ENCODE results near the gene MMP25. TPM values are rescaled to one million over a fixed set of nuclear protein-coding genes. Genes with fewer than 3 reads are reported as not detected.

Gene MMP25
- total and polyA plus RNA-seq, 7 experiments from 2014 or later: 0.64 to 64.4 (median 0.93) TPM

- ChIA-PET CTCF (no interaction called here), POLR2A (no interaction called here)
- Histone ChIP-seq H3K27ac (ENCODE audit: low read depth, low read length) (no peak overlapping the region), H3K27me3 (ENCODE audit: control insufficient read depth in 2 of 2, insufficient read depth in 2 of 2, low read length in 2 of 2) (no peaks in the 10 kb centered on the region), H3K4me1 (ENCODE audit: control insufficient read depth in 2 of 2, insufficient read depth in 2 of 2, low read length in 2 of 2) (peaks cover 3 to 10% of the 10 kb centered on the region in 2 donors), H3K4me3 (ENCODE audit: low read length) (no peak overlapping the region), H3K36me3 (ENCODE audit: control insufficient read depth in 2 of 3, insufficient read depth in 3 of 3, low read length in 3 of 3) (no peaks in the 10 kb centered on the region), H3K9me3 (ENCODE audit: control insufficient read depth in 2 of 3, low read length in 3 of 3) (no peaks in the 10 kb centered on the region)
- DNase-seq: no peak
- no peak for ATAC-seq
- Mint-ChIP-seq H3K27ac (no peak overlapping the region), H3K27me3 (peaks cover 0 to 36% (median 0%) of the 10 kb centered on the region in 5 donors), H3K4me1 (peaks cover 0 to 21% (median 16%) of the 10 kb centered on the region in 7 donors), H3K4me3 (no peak overlapping the region), H3K9me3 (no peaks in the 10 kb centered on the region), H3K36me3 (no peaks in the 10 kb centered on the region)
- intact Hi-C loops (cut with micrococcal nuclease): no loop called here
Observed at GRCh38 chr16:3014971-3015370, 31.4 kb upstream of the MMP25 start.

DNA sequence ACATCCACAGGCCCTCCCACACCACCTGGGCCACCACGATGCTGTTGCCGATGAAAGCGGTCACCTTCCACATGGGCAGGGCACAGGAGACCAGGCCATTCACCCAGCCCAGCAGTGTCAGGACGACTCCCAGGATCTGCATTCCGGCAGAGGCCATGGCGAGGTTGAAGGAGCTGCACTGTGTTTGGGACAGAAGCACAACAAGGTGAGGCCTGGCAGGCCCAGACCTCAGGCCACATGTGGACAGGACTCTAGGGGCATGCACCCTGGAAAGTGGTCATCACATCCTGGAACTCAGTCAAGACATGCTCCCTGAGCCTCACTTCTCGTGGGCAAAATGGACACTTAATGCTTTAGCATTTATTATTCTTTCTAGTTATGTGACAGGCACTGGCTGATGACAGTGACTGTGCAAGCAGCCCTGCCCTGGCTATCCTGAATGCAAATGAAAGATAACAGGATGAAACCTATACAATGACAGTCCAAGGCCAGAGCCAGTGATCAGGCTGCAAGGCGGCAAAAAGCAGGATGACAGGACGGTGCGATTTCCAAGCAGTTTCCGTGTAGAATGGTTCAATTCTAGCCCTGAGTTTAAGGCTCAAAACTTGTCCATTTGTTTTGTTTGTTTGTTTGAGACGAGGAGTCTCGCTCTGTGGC lies 30.4 kb upstream of the MMP25 start:
- DNase-seq: no peak
- Histone ChIP-seq H3K27ac (ENCODE audit: low read depth, low read length) (no peak overlapping the region), H3K4me3 (ENCODE audit: low read length) (no peak overlapping the region), H3K4me1 (ENCODE audit: control insufficient read depth in 2 of 2, insufficient read depth in 2 of 2, low read length in 2 of 2) (peaks cover 7 to 15% of the 10 kb centered on the region in 2 donors), H3K9me3 (ENCODE audit: control insufficient read depth in 2 of 3, low read length in 3 of 3) (no peaks in the 10 kb centered on the region), H3K36me3 (ENCODE audit: control insufficient read depth in 2 of 3, insufficient read depth in 3 of 3, low read length in 3 of 3) (no peaks in the 10 kb centered on the region), H3K27me3 (ENCODE audit: control insufficient read depth in 2 of 2, insufficient read depth in 2 of 2, low read length in 2 of 2) (no peaks in the 10 kb centered on the region)
- H3K4me3 Mint-ChIP-seq: no peak overlapping the region
- no peak for ATAC-seq
- intact Hi-C loops (cut with micrococcal nuclease): no loop called here
- no peaks in the 10 kb centered on the region for H3K9me3 Mint-ChIP-seq
- H3K27me3 Mint-ChIP-seq: peaks cover 0 to 37% (median 0%) of the 10 kb centered on the region in 5 donors
- POLR2A ChIA-PET: no interaction called here
- no peak overlapping the region for H3K27ac Mint-ChIP-seq
- peaks cover 0 to 25% (median 18%) of the 10 kb centered on the region in 7 donors for H3K4me1 Mint-ChIP-seq
- H3K36me3 Mint-ChIP-seq: no peaks in the 10 kb centered on the region
- CTCF ChIA-PET: no interaction called here

DNA sequence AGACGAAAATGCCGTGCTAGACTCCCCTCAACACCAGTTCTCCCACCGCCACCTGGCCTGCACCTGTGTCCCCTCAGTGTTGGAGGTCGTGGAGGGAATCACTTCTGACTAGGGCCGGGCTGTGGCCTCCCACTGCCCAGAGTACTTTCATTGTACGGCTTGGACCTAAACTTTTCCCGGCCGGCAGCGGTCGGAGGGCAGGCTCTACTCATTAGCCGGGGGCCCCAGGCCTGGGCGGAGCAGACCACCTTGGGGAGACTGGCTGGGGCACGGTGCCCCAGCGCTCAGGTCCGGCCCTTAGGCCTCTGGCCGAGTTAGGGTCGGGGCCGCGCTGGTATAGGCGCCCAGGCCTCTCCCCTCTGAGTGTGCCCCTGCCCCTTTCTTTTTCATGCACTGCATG lies 29.0 kb upstream of the MMP25 start:
- ATAC-seq (no peak), DNase-seq (no peak)
- Mint-ChIP-seq H3K4me1 (peaks cover 0 to 37% (median 31%) of the 10 kb centered on the region in 7 donors), H3K9me3 (no peaks in the 10 kb centered on the region), H3K27ac (no peak overlapping the region), H3K27me3 (peaks cover 0 to 31% (median 0%) of the 10 kb centered on the region in 5 donors), H3K36me3 (no peaks in the 10 kb centered on the region), H3K4me3 (peak overlapping the region in 1 of 10 donors; percentile 48)
- ChIA-PET POLR2A (no interaction called here), CTCF (no interaction called here)
- intact Hi-C loops (cut with micrococcal nuclease): no loop called here
- Histone ChIP-seq H3K27ac (ENCODE audit: low read depth, low read length) (no peak overlapping the region), H3K36me3 (ENCODE audit: control insufficient read depth in 2 of 3, insufficient read depth in 3 of 3, low read length in 3 of 3) (no peaks in the 10 kb centered on the region), H3K4me3 (ENCODE audit: low read length) (no peak overlapping the region), H3K27me3 (ENCODE audit: control insufficient read depth in 2 of 2, insufficient read depth in 2 of 2, low read length in 2 of 2) (no peaks in the 10 kb centered on the region), H3K4me1 (ENCODE audit: control insufficient read depth in 2 of 2, insufficient read depth in 2 of 2, low read length in 2 of 2) (peaks cover 19 to 29% of the 10 kb centered on the region in 2 donors), H3K9me3 (ENCODE audit: control insufficient read depth in 2 of 3, low read length in 3 of 3) (no peaks in the 10 kb centered on the region)

DNA sequence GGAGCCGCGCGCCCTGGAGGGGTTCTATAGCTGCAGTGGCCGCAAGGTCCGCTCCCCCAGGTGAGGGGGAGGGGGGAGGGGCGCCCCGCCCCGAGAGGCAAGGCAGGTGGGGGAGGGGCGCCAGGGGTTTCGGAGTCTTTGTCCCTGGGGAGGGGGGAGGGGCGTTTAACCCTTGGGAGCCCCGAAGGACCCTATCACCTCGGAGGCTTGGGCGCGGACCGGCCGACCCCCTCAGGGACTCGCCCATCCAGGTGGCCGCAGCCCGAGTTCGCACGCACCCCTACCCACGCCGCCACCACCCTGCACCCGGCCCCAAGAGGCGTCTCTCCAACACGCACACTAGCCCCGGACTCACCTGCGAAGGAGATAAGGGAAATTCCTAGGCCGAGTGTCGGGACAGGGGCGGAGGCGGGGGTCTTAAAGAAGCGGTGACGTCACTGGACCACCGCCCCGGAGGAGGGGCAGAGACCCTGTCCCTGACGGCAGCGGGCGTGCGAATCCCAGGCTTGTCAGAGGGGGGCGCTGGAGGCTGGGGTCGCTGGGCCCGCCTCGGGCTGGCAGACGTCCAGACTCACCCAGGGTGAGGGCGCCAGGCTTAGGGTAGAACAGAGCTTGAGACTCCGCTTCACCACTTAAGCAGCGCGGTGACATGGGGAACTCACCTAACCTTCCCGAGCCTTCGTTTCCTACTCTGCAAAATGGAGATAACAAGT lies 28.4 kb upstream of the MMP25 start, which contains the start of gene CLDN6:
CLDN6 (minus strand) TSS at position 390 of the 713 bp plus-strand sequence. CDS start 2,162 bp downstream, outside the sequence.
- H3K36me3 ChIP-seq (ENCODE audit: control insufficient read depth in 2 of 3, insufficient read depth in 3 of 3, low read length in 3 of 3): no peaks in the 10 kb centered on the region
- Mint-ChIP-seq H3K27me3 (peaks cover 0 to 29% (median 0%) of the 10 kb centered on the region in 5 donors), H3K4me3 (peak within 1 kb of the TSS in 9 of 10 donors; percentile 16 to 92 (median 32)), H3K4me1 (peaks cover 5 to 43% (median 35%) of the 10 kb centered on the region in 7 donors), H3K9me3 (no peaks in the 10 kb centered on the region), H3K27ac (peak within 1 kb of the TSS in 3 of 9 donors; percentile 13 to 55 (median 52)), H3K36me3 (no peaks in the 10 kb centered on the region)
- H3K27ac ChIP-seq (ENCODE audit: low read depth, low read length): no peak within 1 kb of the TSS
- no peak for ATAC-seq
- DNase-seq: no peak
- no peaks in the 10 kb centered on the region for H3K27me3 ChIP-seq (ENCODE audit: control insufficient read depth in 2 of 2, insufficient read depth in 2 of 2, low read length in 2 of 2)
- peaks cover 25 to 35% of the 10 kb centered on the region in 2 donors for H3K4me1 ChIP-seq (ENCODE audit: control insufficient read depth in 2 of 2, insufficient read depth in 2 of 2, low read length in 2 of 2)
- no peaks in the 10 kb centered on the region for H3K9me3 ChIP-seq (ENCODE audit: control insufficient read depth in 2 of 3, low read length in 3 of 3)
- H3K4me3 ChIP-seq (ENCODE audit: low read length): no peak within 1 kb of the TSS
- CTCF ChIA-PET: interaction anchor here (0.6 to 3.0 kb wide), 2 partner anchors 11 to 242 kb away, joined by 7 to 17 read pairs; no protein-coding TSS in a partner anchor
- POLR2A ChIA-PET: no interaction called here
- intact Hi-C loops (cut with micrococcal nuclease): no loop called here

DNA sequence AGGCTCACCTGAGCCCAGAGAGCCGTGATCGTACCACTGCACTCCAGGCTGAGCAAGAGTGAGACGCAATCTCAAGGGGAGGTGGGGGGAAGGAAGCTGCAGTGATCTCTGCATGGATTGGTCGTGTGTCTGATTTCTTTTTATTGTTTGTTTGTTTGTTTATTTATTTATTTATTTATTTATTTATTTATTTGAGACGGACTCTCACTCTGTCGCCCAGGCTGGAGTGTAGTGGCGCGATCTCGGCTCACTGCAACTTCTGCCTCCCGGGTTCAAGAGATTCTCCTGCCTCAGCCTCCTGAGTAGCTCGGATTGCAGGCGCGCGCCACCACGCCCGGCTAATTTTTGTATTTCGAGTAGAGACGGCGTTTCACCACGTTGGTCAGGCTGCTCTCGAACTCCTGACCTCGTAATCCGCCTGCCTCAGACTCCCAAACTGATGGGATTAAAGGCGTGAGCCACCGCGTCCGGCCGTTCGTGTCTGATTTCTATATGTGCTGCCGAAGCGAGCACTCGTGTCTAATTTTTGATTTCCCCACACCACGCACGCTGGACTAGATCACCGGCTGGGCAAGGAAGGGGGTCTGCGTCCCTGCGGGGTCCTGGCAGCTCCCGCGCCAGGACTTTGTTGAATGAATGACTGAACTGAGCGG lies 26.6 kb upstream of the MMP25 start:
- Mint-ChIP-seq H3K27ac (peak overlapping the region in 7 of 9 donors; percentile 57 to 92 (median 72)), H3K4me1 (peaks cover 12 to 55% (median 46%) of the 10 kb centered on the region in 7 donors), H3K36me3 (peaks cover 0 to 3% (median 0%) of the 10 kb centered on the region in 5 donors), H3K27me3 (peaks cover 0 to 22% (median 0%) of the 10 kb centered on the region in 5 donors), H3K4me3 (peak overlapping the region; percentile 86 to 93 (median 90)), H3K9me3 (no peaks in the 10 kb centered on the region)
- no peak overlapping the region for H3K27ac ChIP-seq (ENCODE audit: low read depth, low read length)
- peak overlapping the region; percentile 58 for H3K4me3 ChIP-seq (ENCODE audit: low read length)
- no peaks in the 10 kb centered on the region for H3K9me3 ChIP-seq (ENCODE audit: control insufficient read depth in 2 of 3, low read length in 3 of 3)
- DNase-seq: no peak
- POLR2A ChIA-PET: interaction anchor here (0.8 to 2.6 kb wide), 8 partner anchors 9 to 115 kb away, joined by 3 to 12 read pairs (median 8); partner anchors contain the start of genes PKMYT1 and ZNF213
- peaks cover 36 to 43% of the 10 kb centered on the region in 2 donors for H3K4me1 ChIP-seq (ENCODE audit: control insufficient read depth in 2 of 2, insufficient read depth in 2 of 2, low read length in 2 of 2)
- H3K36me3 ChIP-seq (ENCODE audit: control insufficient read depth in 2 of 3, insufficient read depth in 3 of 3, low read length in 3 of 3): no peaks in the 10 kb centered on the region
- CTCF ChIA-PET: interaction anchor here (1.0 to 3.0 kb wide), 5 partner anchors 9 to 72 kb away, joined by 3 to 17 read pairs (median 7); no protein-coding TSS in a partner anchor
- H3K27me3 ChIP-seq (ENCODE audit: control insufficient read depth in 2 of 2, insufficient read depth in 2 of 2, low read length in 2 of 2): no peaks in the 10 kb centered on the region
- intact Hi-C loops (cut with micrococcal nuclease): loop anchor here (1.0 to 10.0 kb wide), 9 partner anchors 9 to 1233 kb away; partner anchors contain the start of genes CEMP1 (in 1 of the 2), CLUAP1 (in 1 of the 2), FLYWCH1 (in 1 of the 2) and PDPK1 (in 1 of the 2)
- ATAC-seq: no peak

DNA sequence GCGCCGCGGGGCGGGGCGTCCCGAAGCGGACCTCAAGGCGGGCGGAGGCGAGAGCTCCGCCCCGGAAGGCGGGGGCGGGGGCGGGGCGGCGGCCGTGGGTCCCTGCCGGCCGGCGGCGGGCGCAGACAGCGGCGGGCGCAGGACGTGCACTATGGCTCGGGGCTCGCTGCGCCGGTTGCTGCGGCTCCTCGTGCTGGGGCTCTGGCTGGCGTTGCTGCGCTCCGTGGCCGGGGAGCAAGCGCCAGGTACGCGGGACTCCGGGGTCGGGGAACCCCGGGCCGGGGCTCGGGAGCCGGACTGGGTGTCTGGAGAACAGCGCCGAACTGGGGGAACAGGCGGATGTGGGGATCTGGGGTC lies 26.1 kb upstream of the MMP25 start, which contains the start of gene TNFRSF12A:
TNFRSF12A (plus strand) TSS at position 122 of the 357 bp plus-strand sequence; CDS start at position 152, 30 bp downstream.
- H3K4me1 Mint-ChIP-seq: peaks cover 12 to 55% (median 46%) of the 10 kb centered on the region in 7 donors
- DNase-seq: peak in 5 of 9 donors; percentile 26 to 80 (median 45)
- peak within 1 kb of the TSS; percentile 63 for H3K27ac ChIP-seq (ENCODE audit: low read depth, low read length)
- H3K4me3 ChIP-seq (ENCODE audit: low read length): peak within 1 kb of the TSS; percentile 58
- ATAC-seq: peak; percentile 33
- H3K27me3 ChIP-seq (ENCODE audit: control insufficient read depth in 2 of 2, insufficient read depth in 2 of 2, low read length in 2 of 2): no peaks in the 10 kb centered on the region
- H3K9me3 ChIP-seq (ENCODE audit: control insufficient read depth in 2 of 3, low read length in 3 of 3): no peaks in the 10 kb centered on the region
- no peaks in the 10 kb centered on the region for H3K9me3 Mint-ChIP-seq
- H3K4me3 Mint-ChIP-seq: peak within 1 kb of the TSS; percentile 86 to 93 (median 91)
- peaks cover 0 to 3% (median 0%) of the 10 kb centered on the region in 5 donors for H3K36me3 Mint-ChIP-seq
- no peaks in the 10 kb centered on the region for H3K36me3 ChIP-seq (ENCODE audit: control insufficient read depth in 2 of 3, insufficient read depth in 3 of 3, low read length in 3 of 3)
- peaks cover 0 to 17% (median 0%) of the 10 kb centered on the region in 5 donors for H3K27me3 Mint-ChIP-seq
- intact Hi-C loops (cut with micrococcal nuclease): loop anchor here (1.0 to 10.0 kb wide), 9 partner anchors 8 to 1232 kb away; partner anchors contain the start of genes CEMP1 (in 1 of the 2), CLUAP1 (in 1 of the 2), FLYWCH1 (in 1 of the 2) and PDPK1 (in 1 of the 2)
- H3K27ac Mint-ChIP-seq: peak within 1 kb of the TSS; percentile 72 to 98 (median 88)
- peaks cover 36 to 43% of the 10 kb centered on the region in 2 donors for H3K4me1 ChIP-seq (ENCODE audit: control insufficient read depth in 2 of 2, insufficient read depth in 2 of 2, low read length in 2 of 2)
- ChIA-PET CTCF (interaction anchor here (1.0 to 3.0 kb wide), 5 partner anchors 8 to 71 kb away, joined by 3 to 17 read pairs (median 5); no protein-coding TSS in a partner anchor), POLR2A (interaction anchor here (1.0 to 2.6 kb wide), 8 partner anchors 9 to 114 kb away, joined by 3 to 12 read pairs (median 8); partner anchors contain the start of genes PKMYT1 and ZNF213)
